ENCODE data around the gene SPPL3.
"Not testable (repeated sequence)": the region's sequence is repeated elsewhere in the genome, so short reads cannot be mapped to it uniquely, and the experiment has no call there.

SPPL3 gene

GRCh38 chr12:120797677-120798642 is 106.2 kb downstream of the SPPL3 start:
- FAIRE-seq: peak; percentile 70

GRCh38 chr12:120795441-120796178 is 108.5 kb downstream of the SPPL3 start:
- DNase-seq (ENCODE audit: extremely low spot score, insufficient read length, low read depth) (no peak), FAIRE-seq (no peak)

More at GRCh38 chr12:120797677-120798642, 106.2 kb downstream of the SPPL3 start:
- DNase-seq (ENCODE audit: extremely low spot score, insufficient read length, low read depth): no peak

- FAIRE-seq: no peak
- DNase-seq (ENCODE audit: extremely low spot score, insufficient read length, low read depth): no peak
These were observed 110.8 kb downstream of the SPPL3 start for GRCh38 chr12:120793357-120793756.

- not testable (repeated sequence) for DNase-seq (ENCODE audit: extremely low spot score, insufficient read length, low read depth); FAIRE-seq
These were observed 111.7 kb downstream of the SPPL3 start for GRCh38 chr12:120792456-120792855.

- DNase-seq (ENCODE audit: extremely low spot score, insufficient read length, low read depth) (no peak), FAIRE-seq (no peak)
These were observed 112.4 kb downstream of the SPPL3 start for GRCh38 chr12:120791669-120792176.

DNA sequence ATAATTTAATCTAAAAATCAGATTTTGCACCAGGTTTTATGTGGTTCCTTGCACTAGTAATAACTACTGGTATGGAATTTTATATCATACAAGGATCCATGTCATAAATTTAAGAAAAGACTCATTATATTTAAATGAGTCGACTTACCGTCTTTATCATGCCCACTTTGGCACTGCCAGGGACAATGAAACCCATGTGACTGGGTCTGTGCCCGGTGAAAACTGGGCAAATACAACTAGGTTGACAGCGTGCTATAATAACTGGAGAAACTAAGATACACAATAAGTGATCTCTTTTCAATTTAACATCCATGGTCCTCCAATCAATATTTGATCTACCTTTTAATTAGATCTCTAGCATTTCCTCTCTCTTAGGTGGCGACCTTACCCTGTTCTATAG is 114.0 kb downstream of the SPPL3 start:
- FAIRE-seq (no peak), DNase-seq (ENCODE audit: extremely low spot score, insufficient read length, low read depth) (no peak)

- FAIRE-seq: no peak
- DNase-seq (ENCODE audit: extremely low spot score, insufficient read length, low read depth): no peak
These were observed 116.3 kb downstream of the SPPL3 start for GRCh38 chr12:120787889-120788288.

- DNase-seq (ENCODE audit: extremely low spot score, insufficient read length, low read depth) (no peak), FAIRE-seq (no peak)
These were observed 119.4 kb downstream of the SPPL3 start for GRCh38 chr12:120784804-120785203.

DNA sequence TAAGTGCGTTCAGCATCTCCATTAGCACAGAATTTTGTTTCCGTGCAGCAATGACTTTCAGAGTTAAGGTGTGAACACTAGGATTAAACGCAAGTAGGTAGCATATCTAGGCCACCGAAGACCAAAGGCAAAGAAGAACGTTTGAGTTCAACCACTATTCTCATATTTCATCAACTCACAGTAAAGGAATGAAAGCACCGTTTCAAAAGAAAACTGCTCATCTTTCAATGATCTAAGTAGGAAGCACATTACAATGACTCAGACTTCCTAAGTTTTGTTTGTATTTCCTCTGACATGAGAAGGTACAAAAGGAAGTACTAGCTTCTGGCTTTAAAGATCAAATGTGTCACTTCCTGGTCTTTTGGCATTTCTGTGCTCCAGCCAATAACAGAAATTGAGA is 121.0 kb downstream of the SPPL3 start:
- no peak for FAIRE-seq
- no peak for DNase-seq (ENCODE audit: extremely low spot score, insufficient read length, low read depth)

GRCh38 chr12:120775862-120776552 is 128.2 kb downstream of the SPPL3 start:
- DNase-seq (ENCODE audit: extremely low spot score, insufficient read length, low read depth): no peak
- no peak for FAIRE-seq

GRCh38 chr12:120774169-120774916 is 129.8 kb downstream of the SPPL3 start:
- peak; percentile 42 for FAIRE-seq
- DNase-seq (ENCODE audit: extremely low spot score, insufficient read length, low read depth): no peak

GRCh38 chr12:120771097-120771496 is 133.1 kb downstream of the SPPL3 start:
- FAIRE-seq (no peak), DNase-seq (ENCODE audit: extremely low spot score, insufficient read length, low read depth) (no peak)

DNA sequence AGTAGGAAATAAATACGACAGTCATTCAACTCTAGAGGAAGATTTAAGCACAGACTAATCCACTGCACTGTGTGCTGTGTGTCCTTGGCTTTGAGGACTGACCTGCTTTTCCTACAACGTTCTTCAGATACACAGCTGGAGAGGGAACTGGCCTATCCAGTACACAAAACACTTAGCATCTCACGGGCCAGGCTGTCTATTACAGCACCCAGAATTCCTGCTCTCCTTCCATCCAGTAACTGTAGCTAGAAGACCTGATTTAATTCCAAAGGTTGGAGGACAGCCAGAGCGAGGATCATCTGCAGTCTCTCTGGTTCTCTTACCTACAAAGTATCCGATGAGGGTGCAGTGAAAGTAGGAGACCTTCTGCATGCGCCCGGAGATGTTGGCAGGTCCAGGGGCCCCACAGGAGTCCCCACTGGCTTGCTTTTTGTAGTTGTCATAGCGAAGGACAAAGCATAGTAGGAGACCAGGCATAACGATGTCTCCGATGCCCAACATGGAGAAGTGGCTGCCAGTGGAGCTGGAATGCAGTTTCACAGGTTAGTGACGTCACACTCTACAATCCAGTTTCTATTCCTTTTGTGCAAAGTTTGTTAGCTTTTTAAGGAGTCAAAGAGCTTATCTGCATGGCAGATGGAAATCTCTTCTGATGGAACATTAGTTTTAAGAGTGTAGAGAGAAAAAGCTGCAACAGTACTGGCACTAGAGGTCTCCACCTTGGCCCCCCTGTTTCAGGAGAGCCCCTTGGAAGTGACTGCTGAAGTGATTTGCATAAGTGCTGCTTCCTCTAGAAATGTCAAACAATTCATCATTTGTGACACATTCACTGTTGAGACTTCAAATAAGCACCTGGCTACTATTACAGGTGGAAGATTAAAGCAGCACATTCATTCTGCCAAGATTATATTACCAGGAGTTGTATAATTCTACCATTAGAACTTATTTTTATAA is 136.8 kb downstream of the SPPL3 start:
- DNase-seq (ENCODE audit: extremely low spot score, insufficient read length, low read depth) (no peak), FAIRE-seq (no peak)

- no peak for FAIRE-seq
- no peak for DNase-seq (ENCODE audit: extremely low spot score, insufficient read length, low read depth)
These were observed 137.6 kb downstream of the SPPL3 start for GRCh38 chr12:120766566-120766965.

GRCh38 chr12:120764816-120765215 is 139.3 kb downstream of the SPPL3 start:
- FAIRE-seq: no peak

DNA sequence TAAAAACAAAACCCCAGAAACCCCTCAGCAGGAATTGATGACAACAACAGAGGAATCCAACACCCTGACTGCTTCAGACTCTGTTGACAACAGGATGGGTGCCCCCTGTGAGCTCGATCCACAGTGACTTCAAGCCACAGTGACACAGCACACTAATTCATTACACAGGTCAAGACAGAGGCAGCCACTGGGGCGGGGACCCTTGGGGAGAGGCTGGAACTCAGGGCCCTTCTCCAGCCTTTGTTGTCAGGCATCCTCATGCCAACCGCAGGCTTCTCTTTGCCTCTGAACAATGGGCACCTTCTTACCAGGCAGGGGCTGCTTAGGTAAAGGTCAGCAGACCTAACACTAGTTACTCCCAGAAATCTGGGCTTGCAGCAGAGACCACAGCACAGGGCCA is 140.9 kb downstream of the SPPL3 start:
- DNase-seq (ENCODE audit: extremely low spot score, insufficient read length, low read depth) (no peak), FAIRE-seq (no peak)

More at GRCh38 chr12:120764816-120765215, 139.3 kb downstream of the SPPL3 start:
- no peak for DNase-seq (ENCODE audit: extremely low spot score, insufficient read length, low read depth)

- FAIRE-seq: no peak
- no peak for DNase-seq (ENCODE audit: extremely low spot score, insufficient read length, low read depth)
These were observed 142.1 kb downstream of the SPPL3 start for GRCh38 chr12:120762086-120762485.

DNA sequence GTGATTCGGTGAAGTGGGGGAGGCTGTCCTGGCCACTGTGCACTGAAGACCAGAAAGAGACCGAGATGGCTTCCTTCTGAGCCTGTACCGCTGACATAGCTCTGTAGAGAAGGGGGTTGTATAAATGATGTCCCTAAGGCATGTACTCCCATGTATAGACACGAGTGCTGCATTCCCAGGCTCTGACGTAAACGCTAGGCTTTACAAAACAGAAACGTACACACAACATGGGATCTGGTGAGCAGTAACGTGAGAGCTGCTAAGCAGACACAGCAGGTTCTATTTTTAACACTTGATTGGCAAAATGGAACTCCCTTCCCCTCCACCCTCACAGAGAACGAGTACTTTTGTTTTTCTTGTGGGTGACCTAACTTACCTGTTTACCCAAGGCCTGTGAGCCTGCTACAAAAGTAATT is 142.6 kb downstream of the SPPL3 start:
- DNase-seq (ENCODE audit: extremely low spot score, insufficient read length, low read depth) (no peak), FAIRE-seq (no peak)

All from GM18507 (cell line).